NT2/D1 (cell line): ENCODE measurements around the gene LRRC73.

Experiments
- YY1 ChIP-seq: IDR thresholded peaks from 2 replicates; pipeline ENCODE4 v1.6.1; 2011; ENCODE audit not compliant: insufficient read length, insufficient read depth
- ZNF274 ChIP-seq: IDR thresholded peaks from 2 replicates; pipeline ENCODE4 v1.6.1; 2011; ENCODE audit warnings: mild to moderate bottlenecking, low read depth, low read length

- TF ChIP-seq ZNF274 (no peak), YY1 (no peak)
Observed at GRCh38 chr6:43478008-43478372, 32.2 kb downstream of the LRRC73 start.
